IPS-11a (cell line): ENCODE measurements around the gene PKNOX2.

ENCODE experiments used
- H3K4me3 ChIP-seq: one replicate; pipeline ENCODE4 v1.5.1; 2013; ENCODE audit warnings: low read depth, low read length, control low read depth

The PKNOX2 gene

GRCh38 chr11:125333354-125334073 is 169.0 kb downstream of the PKNOX2 start:
- H3K4me3 ChIP-seq = no peak overlapping the region

- no peak overlapping the region for H3K4me3 ChIP-seq
Measured at GRCh38 chr11:125335106-125335505, 170.6 kb downstream of the PKNOX2 start.

GRCh38 chr11:125337836-125338834 is 173.6 kb downstream of the PKNOX2 start:
- H3K4me3 ChIP-seq = no peak overlapping the region

GRCh38 chr11:125338886-125339811 is 174.6 kb downstream of the PKNOX2 start:
- no peak overlapping the region for H3K4me3 ChIP-seq

- no peak overlapping the region for H3K4me3 ChIP-seq
Measured at GRCh38 chr11:125341676-125342075, 177.1 kb downstream of the PKNOX2 start.

GRCh38 chr11:125342281-125342930 is 177.9 kb downstream of the PKNOX2 start:
- no peak overlapping the region for H3K4me3 ChIP-seq

- no peak overlapping the region for H3K4me3 ChIP-seq
Measured at GRCh38 chr11:125343086-125343717, 178.7 kb downstream of the PKNOX2 start.

GRCh38 chr11:125343718-125344131 is 179.2 kb downstream of the PKNOX2 start:
- no peak overlapping the region for H3K4me3 ChIP-seq

- no peak overlapping the region for H3K4me3 ChIP-seq
Measured at GRCh38 chr11:125344846-125345420, 180.4 kb downstream of the PKNOX2 start.

- no peak overlapping the region for H3K4me3 ChIP-seq
Measured at GRCh38 chr11:125345421-125346178, 181.0 kb downstream of the PKNOX2 start.

GRCh38 chr11:125346179-125346530 is 181.6 kb downstream of the PKNOX2 start:
- H3K4me3 ChIP-seq = no peak overlapping the region

GRCh38 chr11:125346565-125347260 is 182.2 kb downstream of the PKNOX2 start:
- H3K4me3 ChIP-seq = no peak overlapping the region

GRCh38 chr11:125347261-125347585 is 182.7 kb downstream of the PKNOX2 start:
- no peak overlapping the region for H3K4me3 ChIP-seq

- H3K4me3 ChIP-seq = no peak overlapping the region
Measured at GRCh38 chr11:125348141-125348651, 183.6 kb downstream of the PKNOX2 start.

- no peak overlapping the region for H3K4me3 ChIP-seq
Measured at GRCh38 chr11:125348674-125349309, 184.2 kb downstream of the PKNOX2 start.

GRCh38 chr11:125350206-125351032 is 185.9 kb downstream of the PKNOX2 start:
- H3K4me3 ChIP-seq = no peak overlapping the region
